ENCODE results near the gene TMEM222. TPM values are rescaled to one million over a fixed set of nuclear protein-coding genes. Genes with fewer than 3 reads are reported as not detected.

Gene TMEM222
- total RNA-seq, 1 donor from 2014 or later, result 30.2 TPM

DNA sequence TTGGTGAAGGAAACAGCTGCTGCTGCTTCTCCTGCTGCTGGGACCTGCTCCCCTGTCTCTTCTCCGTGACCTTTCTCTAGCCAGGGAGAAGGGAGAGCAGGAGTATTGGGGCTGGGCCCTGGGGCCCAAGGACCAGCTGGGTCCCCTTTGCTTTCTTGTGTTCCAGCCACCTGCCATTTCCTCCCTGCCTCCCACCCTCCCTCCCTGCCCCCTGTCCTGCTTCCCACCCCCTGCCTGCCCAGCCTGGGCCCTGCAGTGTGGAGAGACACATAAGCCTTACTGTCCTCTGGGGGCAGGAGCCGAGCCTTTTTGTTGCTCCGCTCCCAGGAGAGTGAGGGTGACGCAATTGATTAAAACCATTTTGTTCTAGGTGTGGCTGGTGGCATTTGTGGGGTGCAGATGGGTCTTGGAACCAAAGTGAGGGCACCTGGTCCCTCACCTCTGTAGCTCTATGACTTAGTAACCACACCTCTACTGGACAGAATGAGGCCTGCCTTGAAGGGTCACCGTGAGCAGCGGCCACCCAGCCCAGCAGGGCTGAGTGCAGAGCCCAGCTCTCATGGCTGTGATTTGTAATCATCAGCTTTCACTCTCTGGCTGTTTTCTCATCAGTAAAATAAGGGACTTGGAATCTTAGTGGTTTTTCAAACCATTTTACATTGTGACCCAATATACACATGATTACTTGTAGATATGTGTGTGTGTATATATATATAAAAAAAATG, 13.9 kb upstream of the TMEM222 start:
- Histone ChIP-seq H3K9me3 (no peaks in the 10 kb centered on the region), H3K27ac (no peak overlapping the region), H3K36me3 (peaks cover 43% of the 10 kb centered on the region), H3K4me3 (no peak overlapping the region), H3K4me1 (no peaks in the 10 kb centered on the region), H3K27me3 (ENCODE audit: low read depth) (no peaks in the 10 kb centered on the region)
- TF ChIP-seq CTCF (IDR thresholded peaks at IDR 0.05), result no peak
- ATAC-seq, result no peak
- intact Hi-C loops (cut with DNase I), result loop anchor here (10.0 kb wide), 1 partner anchor 87 kb away; the partner anchor contains the start of gene GPR3
- no peak for DNase-seq

DNA sequence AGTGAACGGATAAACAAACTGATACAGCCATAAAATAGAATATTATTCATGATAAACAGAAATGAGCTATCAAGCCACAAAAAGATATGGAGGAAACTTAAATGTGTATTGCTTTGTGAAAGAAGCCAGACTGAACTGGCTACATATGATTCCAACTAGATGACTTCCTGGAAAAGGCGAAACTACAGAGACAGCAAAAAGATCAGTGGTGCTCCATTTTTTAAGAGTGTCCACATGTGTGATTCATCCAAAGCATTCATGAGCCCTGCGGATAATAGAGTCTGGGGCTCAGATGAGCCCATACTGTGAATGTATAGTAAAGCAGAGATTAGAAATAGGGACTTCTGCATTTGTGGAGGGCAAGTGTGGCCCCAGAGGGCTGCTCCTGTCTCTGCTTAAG, 7.8 kb upstream of the TMEM222 start:
- no peak for ATAC-seq
- no peak for TF ChIP-seq CTCF (IDR thresholded peaks at IDR 0.05)
- no peak overlapping the region for H3K27ac ChIP-seq

DNA sequence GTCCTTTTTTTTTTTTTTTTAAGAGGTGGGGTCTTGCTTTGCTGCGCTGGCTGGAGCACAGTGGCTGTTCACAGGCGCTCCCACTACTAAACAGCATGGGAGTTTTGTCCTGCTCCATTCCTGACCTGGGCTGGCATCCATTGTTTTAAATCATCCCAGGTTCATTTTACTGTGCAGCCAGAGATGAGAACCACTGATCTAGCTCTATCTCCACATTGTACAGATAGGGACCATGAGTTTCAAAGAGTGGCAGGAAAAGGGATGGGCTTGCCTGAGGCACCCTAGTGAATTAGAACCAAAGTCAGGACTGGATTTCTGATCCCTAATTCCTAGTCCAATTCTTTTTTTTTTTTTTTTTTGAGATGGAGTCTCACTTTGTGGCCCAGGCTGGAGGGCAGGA, 7.2 kb upstream of the TMEM222 start:
- H3K4me3 ChIP-seq, result no peak overlapping the region
- no peaks in the 10 kb centered on the region for H3K4me1 ChIP-seq
- no peaks in the 10 kb centered on the region for H3K9me3 ChIP-seq
- intact Hi-C loops (cut with DNase I), result no loop called here
- peaks cover 17% of the 10 kb centered on the region for H3K36me3 ChIP-seq
- no peak for TF ChIP-seq CTCF (IDR thresholded peaks at IDR 0.05)
- DNase-seq (no peak), ATAC-seq (no peak)
- no peak overlapping the region for H3K27ac ChIP-seq
- peaks cover 4% of the 10 kb centered on the region for H3K27me3 ChIP-seq (ENCODE audit: low read depth)

More for the DNA sequence above, 7.8 kb upstream of the TMEM222 start:
- H3K4me3 ChIP-seq, result no peak overlapping the region
- peaks cover 19% of the 10 kb centered on the region for H3K36me3 ChIP-seq
- intact Hi-C loops (cut with DNase I), result no loop called here
- DNase-seq, result no peak
- H3K27me3 ChIP-seq (ENCODE audit: low read depth), result no peaks in the 10 kb centered on the region
- H3K9me3 ChIP-seq, result no peaks in the 10 kb centered on the region
- no peaks in the 10 kb centered on the region for H3K4me1 ChIP-seq

- DNase-seq (no peak), ATAC-seq (no peak)
- H3K9me3 ChIP-seq, result no peaks in the 10 kb centered on the region
- peaks cover 6% of the 10 kb centered on the region for H3K4me1 ChIP-seq
- no peak overlapping the region for H3K27ac ChIP-seq
- peaks cover 4% of the 10 kb centered on the region for H3K27me3 ChIP-seq (ENCODE audit: low read depth)
- intact Hi-C loops (cut with DNase I), result no loop called here
- H3K4me3 ChIP-seq, result no peak overlapping the region
- TF ChIP-seq CTCF (IDR thresholded peaks at IDR 0.05), result no peak
- no peaks in the 10 kb centered on the region for H3K36me3 ChIP-seq
Measured at GRCh38 chr1:27316860-27317259, 5.1 kb upstream of the TMEM222 start.

- Histone ChIP-seq H3K36me3 (no peaks in the 10 kb centered on the region), H3K4me3 (no peak overlapping the region), H3K27ac (no peak overlapping the region), H3K27me3 (ENCODE audit: low read depth) (peaks cover 4% of the 10 kb centered on the region), H3K9me3 (no peaks in the 10 kb centered on the region), H3K4me1 (peaks cover 11% of the 10 kb centered on the region)
- no peak for ATAC-seq
- intact Hi-C loops (cut with DNase I), result no loop called here
- DNase-seq, result no peak
- TF ChIP-seq CTCF (IDR thresholded peaks at IDR 0.05), result no peak
Measured at GRCh38 chr1:27318136-27318535, 3.8 kb upstream of the TMEM222 start.

Measured in lower lobe of right lung (tissue), 2 donors.